SU-DHL-6 (cell line): Measurements from ENCODE around the gene UPK2.

Experiments
- EZH2phosphoT487 ChIP-seq: fragments of 200-600 bp; sonication (generic), shearing (Covaris generic); conservative IDR thresholded peaks from 2 replicates; pipeline ENCODE4 v1.6.1; 2018; ENCODE audit warnings: mild to moderate bottlenecking, antibody characterized with exemption, low read length, moderate library complexity, mixed read lengths
- TF ChIP-seq, protein P1 (sequence below): fragments of 200-600 bp; sonication (generic); IDR thresholded peaks from one replicate; pipeline ENCODE4 v1.5.1; 2017; ENCODE audit warnings: antibody characterized with exemption, mild to moderate bottlenecking, low read length, moderate library complexity; ENCODE audit not compliant: insufficient read depth, poor library complexity, severe bottlenecking

DNA sequence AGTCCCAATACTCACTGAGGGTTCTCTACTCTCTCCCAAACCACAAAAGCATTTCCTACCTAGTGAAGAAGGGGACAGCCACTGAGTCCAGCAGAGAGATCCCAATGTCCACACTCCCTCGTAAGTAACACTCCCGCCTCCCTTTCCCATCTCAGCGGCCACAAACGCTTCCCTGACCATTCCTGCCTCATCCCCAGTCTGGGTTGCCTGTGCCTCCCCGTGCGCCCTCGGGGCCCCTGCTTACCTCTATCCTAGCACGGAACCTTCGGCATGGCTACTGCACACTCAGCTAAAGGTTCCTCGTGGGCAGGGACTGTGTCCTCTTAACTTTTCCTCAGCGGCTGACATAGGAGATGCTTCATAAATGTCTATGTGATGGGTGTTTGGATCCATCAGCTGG, 1.5 kb downstream of the UPK2 start:
- TF ChIP-seq, protein P1, sequence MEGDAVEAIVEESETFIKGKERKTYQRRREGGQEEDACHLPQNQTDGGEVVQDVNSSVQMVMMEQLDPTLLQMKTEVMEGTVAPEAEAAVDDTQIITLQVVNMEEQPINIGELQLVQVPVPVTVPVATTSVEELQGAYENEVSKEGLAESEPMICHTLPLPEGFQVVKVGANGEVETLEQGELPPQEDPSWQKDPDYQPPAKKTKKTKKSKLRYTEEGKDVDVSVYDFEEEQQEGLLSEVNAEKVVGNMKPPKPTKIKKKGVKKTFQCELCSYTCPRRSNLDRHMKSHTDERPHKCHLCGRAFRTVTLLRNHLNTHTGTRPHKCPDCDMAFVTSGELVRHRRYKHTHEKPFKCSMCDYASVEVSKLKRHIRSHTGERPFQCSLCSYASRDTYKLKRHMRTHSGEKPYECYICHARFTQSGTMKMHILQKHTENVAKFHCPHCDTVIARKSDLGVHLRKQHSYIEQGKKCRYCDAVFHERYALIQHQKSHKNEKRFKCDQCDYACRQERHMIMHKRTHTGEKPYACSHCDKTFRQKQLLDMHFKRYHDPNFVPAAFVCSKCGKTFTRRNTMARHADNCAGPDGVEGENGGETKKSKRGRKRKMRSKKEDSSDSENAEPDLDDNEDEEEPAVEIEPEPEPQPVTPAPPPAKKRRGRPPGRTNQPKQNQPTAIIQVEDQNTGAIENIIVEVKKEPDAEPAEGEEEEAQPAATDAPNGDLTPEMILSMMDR: no peak
- no peak for TF ChIP-seq EZH2phosphoT487
